Measurements from ENCODE around the gene MRPL18.
A peak's percentile ranks its signal among the peaks of the same experiment; 100 is the strongest.
"Not testable (repeated sequence)": the region's sequence is repeated elsewhere in the genome, so short reads cannot be mapped to it uniquely, and the experiment has no call there.

Gene MRPL18

GRCh38 chr6:159819098-159819497 is 28.8 kb downstream of the MRPL18 start:
- ChIA-PET CTCF (interaction anchor here (0.8 to 1.2 kb wide), 2 partner anchors 25 to 43 kb away, joined by 3 read pairs; no protein-coding TSS in a partner anchor), POLR2A (no interaction called here)
- DNase-seq (ENCODE audit: extremely low spot score), result no peak
- TF ChIP-seq CTCF (IDR thresholded peaks at IDR 0.05; ENCODE audit: control extremely low read depth, extremely low read depth, low read depth, missing control alignments), result no peak

- ChIA-PET POLR2A (no interaction called here), CTCF (interaction anchor here (0.8 to 1.2 kb wide), 2 partner anchors 42 to 66 kb away, joined by 3 read pairs; no protein-coding TSS in a partner anchor)
- TF ChIP-seq CTCF (IDR thresholded peaks at IDR 0.05; ENCODE audit: control extremely low read depth, extremely low read depth, low read depth, missing control alignments), result no peak
- DNase-seq (ENCODE audit: extremely low spot score), result peak; percentile 48
Observed at GRCh38 chr6:159819932-159820640, 29.8 kb downstream of the MRPL18 start.

GRCh38 chr6:159821122-159821521 is 30.9 kb downstream of the MRPL18 start:
- DNase-seq (ENCODE audit: extremely low spot score), result no peak
- ChIA-PET POLR2A (no interaction called here), CTCF (interaction anchor here (0.9 kb wide), 1 partner anchor 21 kb away, joined by 4 read pairs; the partner anchor contains the start of gene PNLDC1)
- TF ChIP-seq CTCF (IDR thresholded peaks at IDR 0.05; ENCODE audit: control extremely low read depth, extremely low read depth, low read depth, missing control alignments), result no peak

GRCh38 chr6:159821726-159822125 is 31.5 kb downstream of the MRPL18 start:
- TF ChIP-seq CTCF (IDR thresholded peaks at IDR 0.05; ENCODE audit: control extremely low read depth, extremely low read depth, low read depth, missing control alignments), result no peak
- POLR2A ChIA-PET, result no interaction called here
- CTCF ChIA-PET, result interaction anchor here (2.1 kb wide), 1 partner anchor 12 kb away, joined by 7 read pairs; no protein-coding TSS in a partner anchor
- no peak for DNase-seq (ENCODE audit: extremely low spot score)

GRCh38 chr6:159823953-159824352 is 33.7 kb downstream of the MRPL18 start:
- POLR2A ChIA-PET, result no interaction called here
- DNase-seq (ENCODE audit: extremely low spot score), result no peak
- TF ChIP-seq CTCF (IDR thresholded peaks at IDR 0.05; ENCODE audit: control extremely low read depth, extremely low read depth, low read depth, missing control alignments), result no peak
- CTCF ChIA-PET, result interaction anchor here (1.2 kb wide), 1 partner anchor 10 kb away, joined by 3 read pairs; no protein-coding TSS in a partner anchor

- POLR2A ChIA-PET; DNase-seq (ENCODE audit: extremely low spot score): not testable (repeated sequence)
- CTCF ChIA-PET, result interaction anchor here (1.2 kb wide), 1 partner anchor 9 kb away, joined by 3 read pairs; no protein-coding TSS in a partner anchor
Observed at GRCh38 chr6:159824690-159825089, 34.4 kb downstream of the MRPL18 start.

GRCh38 chr6:159826004-159826403 is 35.7 kb downstream of the MRPL18 start:
- DNase-seq (ENCODE audit: extremely low spot score), result no peak
- no peak for TF ChIP-seq CTCF (IDR thresholded peaks at IDR 0.05; ENCODE audit: control extremely low read depth, extremely low read depth, low read depth, missing control alignments)
- CTCF ChIA-PET, result no interaction called here
- POLR2A ChIA-PET, result no interaction called here
